GM06990 (cell line): ENCODE data around the gene RAB8A.

ENCODE experiments used
- DNase-seq: peaks from one replicate; pipeline ENCODE4 v3.0.0-alpha.2; 2011; ENCODE audit not compliant: insufficient read length; ENCODE audit errors: extremely low read depth
- H3K27me3 ChIP-seq: replicated peaks from 2 replicates; pipeline ENCODE4 v1.6.0; 2011; ENCODE audit warnings: low read length; ENCODE audit not compliant: control insufficient read depth, insufficient read depth
- H3K36me3 ChIP-seq: 2 replicates; pipeline ENCODE4 v1.5.1; 2011; ENCODE audit warnings: low read length; ENCODE audit not compliant: control insufficient read depth, insufficient read depth
- H3K4me3 ChIP-seq: replicated peaks from 2 replicates; pipeline ENCODE4 v1.5.1; 2011; ENCODE audit warnings: low read depth, mild to moderate bottlenecking, control low read depth, low read length
- TF ChIP-seq, protein P1 (sequence below): IDR thresholded peaks from 2 replicates; pipeline ENCODE4 v1.5.1; 2011; ENCODE audit warnings: low read length, control low read depth, mild to moderate bottlenecking, inconsistent platforms; ENCODE audit not compliant: insufficient read depth, poor library complexity, severe bottlenecking

The RAB8A gene

DNA sequence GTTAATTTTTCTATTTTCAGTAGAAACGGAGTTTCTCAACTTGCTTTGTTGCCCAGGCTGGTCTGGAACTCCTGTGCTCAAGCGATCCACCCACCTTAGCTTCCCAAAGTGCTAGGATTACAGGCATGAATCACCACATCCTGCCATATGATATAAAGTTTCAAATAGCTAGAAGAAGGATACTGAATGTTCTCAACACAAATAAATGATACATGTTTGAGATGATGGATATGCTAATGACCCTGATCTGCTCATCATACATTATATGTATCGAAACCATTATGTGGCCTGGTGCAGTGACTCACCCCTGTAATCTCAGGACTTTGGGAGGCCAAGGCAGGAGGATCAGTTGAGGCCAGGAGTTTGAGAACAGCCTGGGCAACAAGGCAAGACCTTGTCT, 50.2 kb downstream of the RAB8A start:
- TF ChIP-seq, protein P1, sequence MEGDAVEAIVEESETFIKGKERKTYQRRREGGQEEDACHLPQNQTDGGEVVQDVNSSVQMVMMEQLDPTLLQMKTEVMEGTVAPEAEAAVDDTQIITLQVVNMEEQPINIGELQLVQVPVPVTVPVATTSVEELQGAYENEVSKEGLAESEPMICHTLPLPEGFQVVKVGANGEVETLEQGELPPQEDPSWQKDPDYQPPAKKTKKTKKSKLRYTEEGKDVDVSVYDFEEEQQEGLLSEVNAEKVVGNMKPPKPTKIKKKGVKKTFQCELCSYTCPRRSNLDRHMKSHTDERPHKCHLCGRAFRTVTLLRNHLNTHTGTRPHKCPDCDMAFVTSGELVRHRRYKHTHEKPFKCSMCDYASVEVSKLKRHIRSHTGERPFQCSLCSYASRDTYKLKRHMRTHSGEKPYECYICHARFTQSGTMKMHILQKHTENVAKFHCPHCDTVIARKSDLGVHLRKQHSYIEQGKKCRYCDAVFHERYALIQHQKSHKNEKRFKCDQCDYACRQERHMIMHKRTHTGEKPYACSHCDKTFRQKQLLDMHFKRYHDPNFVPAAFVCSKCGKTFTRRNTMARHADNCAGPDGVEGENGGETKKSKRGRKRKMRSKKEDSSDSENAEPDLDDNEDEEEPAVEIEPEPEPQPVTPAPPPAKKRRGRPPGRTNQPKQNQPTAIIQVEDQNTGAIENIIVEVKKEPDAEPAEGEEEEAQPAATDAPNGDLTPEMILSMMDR = no peak
- peaks cover 12% of the 10 kb centered on the region for H3K36me3 ChIP-seq
- no peaks in the 10 kb centered on the region for H3K27me3 ChIP-seq
- no peak overlapping the region for H3K4me3 ChIP-seq
- no peak for DNase-seq

DNA sequence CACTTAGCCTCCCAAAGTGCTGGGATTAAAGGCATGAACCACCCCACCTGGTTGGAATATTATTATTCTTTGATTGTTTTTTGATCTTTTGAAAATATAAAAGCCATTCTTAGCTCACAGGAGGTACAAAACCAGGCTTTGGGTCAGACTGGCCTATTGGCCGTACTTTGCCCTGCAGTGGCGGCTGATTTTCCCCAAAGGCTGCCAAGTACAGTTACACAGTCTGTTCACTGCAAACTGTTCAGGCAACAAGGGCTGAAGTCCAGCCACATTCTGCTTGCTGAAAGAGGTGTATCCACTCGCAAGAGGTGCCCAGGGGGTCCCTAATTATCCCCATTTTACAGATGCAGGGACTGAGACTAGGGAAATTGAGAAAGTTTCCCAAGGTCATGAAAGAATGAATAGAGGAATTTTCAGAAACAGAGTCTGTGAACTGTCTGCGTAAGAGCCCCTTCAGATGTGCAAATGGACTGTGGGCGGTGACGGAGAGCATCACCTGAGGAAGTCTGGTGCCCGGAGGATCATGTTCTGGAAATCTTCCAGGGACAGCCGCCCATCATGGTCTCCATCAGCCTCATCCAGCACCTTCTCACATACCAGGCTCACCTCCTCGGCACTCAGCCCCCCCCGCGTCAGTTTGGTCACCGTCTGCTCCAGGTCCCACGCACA, 52.7 kb downstream of the RAB8A start:
- no peaks in the 10 kb centered on the region for H3K36me3 ChIP-seq
- no peak overlapping the region for H3K4me3 ChIP-seq
- no peaks in the 10 kb centered on the region for H3K27me3 ChIP-seq
- TF ChIP-seq, protein P1 = no peak
- DNase-seq = no peak

DNA sequence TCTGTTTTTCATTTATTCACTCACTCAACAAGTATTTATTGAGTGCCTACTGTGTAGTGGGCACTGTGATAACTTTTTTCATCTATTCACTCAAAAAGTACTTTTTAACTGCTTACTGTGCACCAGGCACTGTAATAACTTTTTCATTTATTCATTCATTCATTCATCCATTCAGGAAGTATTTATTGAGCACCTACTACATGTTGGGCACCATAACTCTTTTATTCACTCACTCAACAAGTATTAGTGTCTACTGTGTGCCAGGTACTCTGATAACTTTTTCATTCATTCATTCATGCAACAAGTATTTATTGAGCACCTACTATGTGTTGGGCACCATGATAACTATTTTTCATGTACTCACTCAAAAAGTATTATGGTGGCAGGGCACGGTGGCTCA, 54.7 kb downstream of the RAB8A start:
- no peaks in the 10 kb centered on the region for H3K27me3 ChIP-seq
- DNase-seq = no peak
- TF ChIP-seq, protein P1 = no peak
- no peak overlapping the region for H3K4me3 ChIP-seq
- no peaks in the 10 kb centered on the region for H3K36me3 ChIP-seq

DNA sequence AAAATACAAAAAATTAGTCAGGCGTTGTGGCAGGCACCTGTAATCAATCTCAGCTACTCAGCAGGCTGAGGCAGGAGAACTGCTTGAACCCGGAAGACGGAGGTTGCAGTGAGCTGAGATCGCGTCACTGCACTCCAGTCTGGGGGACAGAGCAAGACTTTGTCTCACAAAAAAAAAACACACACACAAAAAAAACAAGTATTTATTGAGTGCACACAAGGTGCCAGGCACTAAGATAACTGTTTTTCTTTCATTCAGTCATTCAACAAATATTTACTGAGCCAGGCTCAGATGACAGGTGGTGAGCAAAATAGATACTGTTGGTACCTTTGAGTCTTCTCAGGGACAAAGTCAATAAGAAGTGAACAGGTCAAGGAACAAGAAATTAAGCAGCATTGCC, 55.4 kb downstream of the RAB8A start:
- TF ChIP-seq, protein P1 = no peak
- Histone ChIP-seq H3K27me3 (no peaks in the 10 kb centered on the region), H3K36me3 (no peaks in the 10 kb centered on the region), H3K4me3 (no peak overlapping the region)
- DNase-seq = no peak

DNA sequence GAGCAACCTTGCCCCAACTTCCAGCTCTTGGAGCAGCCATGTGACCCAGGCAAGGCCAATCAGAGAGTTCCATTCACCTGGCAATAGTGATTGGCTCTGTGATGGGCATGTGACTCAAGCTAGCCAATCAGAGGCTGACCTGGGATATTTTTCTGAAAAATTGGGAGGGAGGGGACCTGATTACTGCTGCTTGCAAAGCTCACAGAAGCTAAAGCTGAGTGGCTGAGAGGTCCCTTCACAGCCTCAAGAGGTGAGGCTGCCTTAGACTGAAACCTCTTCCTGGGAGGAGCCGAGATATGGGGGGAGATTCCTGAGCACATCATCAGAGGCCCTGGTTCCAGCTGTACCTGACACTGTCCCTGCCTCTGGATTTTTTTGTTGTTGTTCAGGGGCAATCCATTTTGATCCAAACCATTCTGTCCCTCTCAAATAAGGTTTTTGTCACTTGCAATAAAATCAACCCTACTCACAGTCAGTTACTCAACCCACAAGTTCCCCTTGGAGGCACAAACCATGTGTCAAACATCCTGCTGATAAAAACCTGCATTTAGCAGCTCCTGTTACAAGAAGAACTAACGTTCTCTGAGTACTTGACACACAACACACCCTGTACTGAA, 56.9 kb downstream of the RAB8A start:
- DNase-seq = no peak
- Histone ChIP-seq H3K4me3 (no peak overlapping the region), H3K36me3 (no peaks in the 10 kb centered on the region), H3K27me3 (no peaks in the 10 kb centered on the region)
- TF ChIP-seq, protein P1 = no peak
